H1 (cell line): ENCODE measurements around the gene TMEM106C. TPM values are rescaled to one million over a fixed set of nuclear protein-coding genes. Genes with fewer than 3 reads are reported as not detected.

Experiments used
- ATF3 ChIP-seq: IDR thresholded peaks from 2 replicates; pipeline ENCODE4 v1.6.1; 2011; ENCODE audit warnings: low read depth, mild to moderate bottlenecking, low read length; ENCODE audit not compliant: insufficient read depth
- EGR1 ChIP-seq: IDR thresholded peaks from 2 replicates; pipeline ENCODE4 v1.6.1; 2011; ENCODE audit warnings: low read depth, low read length, borderline replicate concordance
- HDAC2 ChIP-seq, 2 experiments: fragments of 300-600 bp in 1 of 2; sonication (generic) in 1 of 2; IDR thresholded peaks; 2 replicates each; pipeline ENCODE4 v1.6.1; 2011 to 2012; ENCODE audit warnings: low read depth in 2 of 2, low read length in 2 of 2, mild to moderate bottlenecking in 2 of 2, moderate library complexity in 2 of 2, borderline replicate concordance in 1 of 2, inconsistent platforms in 1 of 2
- POLR2A ChIP-seq, 2 experiments: IDR thresholded peaks; 1 replicate in 1 of 2; 2 replicates in 1 of 2; pipeline ENCODE4 v1.6.1; 2011; ENCODE audit warnings: low read depth in 2 of 2, low read length in 2 of 2, mild to moderate bottlenecking in 2 of 2; ENCODE audit errors: control extremely low read depth in 1 of 2
- SP4 ChIP-seq: IDR thresholded peaks from 2 replicates; pipeline ENCODE4 v1.6.1; 2012; ENCODE audit warnings: low read length, inconsistent platforms
- polyA plus RNA-seq, 7 experiments: library from polyadenylated mRNA; depleted of rRNA in 3 of 7; stranded (reverse) in 5 of 7; unstranded in 2 of 7; fragments of >200 nt in 5 of 7; fragments of 200-250 nt in 2 of 7; gene quantifications; 1 replicate in 5 of 7; 2 replicates in 1 of 7; 4 replicates in 1 of 7; pipeline versions ENCODE4 v1.2.1 to v1.2.3, GENCODE V29; 2011 to 2013; ENCODE audit warnings: missing spikeins in 2 of 7, mixed read lengths in 2 of 7
- total RNA-seq: library from RNA; stranded (reverse); fragmentation: NEBNext Ultra II Directional; extraction: Animal tissue kit (Norgen Biotek cat#: 25700); gene quantifications from 2 replicates; pipeline ENCODE4 v1.2.1, GENCODE V29; 2021
- TF ChIP-seq, protein P1 (sequence below): IDR thresholded peaks from 2 replicates; pipeline ENCODE4 v1.6.1; 2012; ENCODE audit warnings: inconsistent platforms

Gene TMEM106C
- total and polyA plus RNA-seq, 2 of the 8 experiments (the other 6 are each of a cell fraction or from before 2014, with no cell fraction given): 36.6 to 45.3 TPM

GRCh38 chr12:47949441-47950341 lies 13.7 kb upstream of the TMEM106C start (continued):
- TF ChIP-seq ATF3 (0 out of 2 replicates have a peak, but pooled peaks have one; percentile 12), EGR1 (no peak), SP4 (no peak), POLR2A (IDR thresholded peaks at IDR 0.05; ENCODE audit: control extremely low read depth in 1 of 2, low read depth in 2 of 2, low read length in 2 of 2) (no peak), HDAC2 (IDR thresholded peaks at IDR 0.05; ENCODE audit: borderline replicate concordance in 1 of 2, low read depth in 2 of 2, low read length in 2 of 2) (0 out of 4 replicates have a peak, but pooled peaks of 1 of the 2 experiments have one; percentile 45)
- TF ChIP-seq, protein P1, sequence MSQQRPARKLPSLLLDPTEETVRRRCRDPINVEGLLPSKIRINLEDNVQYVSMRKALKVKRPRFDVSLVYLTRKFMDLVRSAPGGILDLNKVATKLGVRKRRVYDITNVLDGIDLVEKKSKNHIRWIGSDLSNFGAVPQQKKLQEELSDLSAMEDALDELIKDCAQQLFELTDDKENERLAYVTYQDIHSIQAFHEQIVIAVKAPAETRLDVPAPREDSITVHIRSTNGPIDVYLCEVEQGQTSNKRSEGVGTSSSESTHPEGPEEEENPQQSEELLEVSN: peak; percentile 30; the same call in 1 of the 2 replicates
- TF ChIP-seq, all 59 proteins: peak for 7
